SKM-1 (cell line): ENCODE measurements around the gene KCNG2.

Experiments used
- DNase-seq: peaks from one replicate; lab custom pipeline; 2025; ENCODE audit not compliant: unreplicated experiment; lab: John Stamatoyannopoulos, UW

The KCNG2 gene

GRCh38 chr18:79768745-79769144 lies 29.0 kb upstream of the KCNG2 start:
- no peak for DNase-seq

- DNase-seq = no peak
These were observed 27.8 kb upstream of the KCNG2 start for GRCh38 chr18:79769698-79770500.

- DNase-seq = no peak
These were observed 27.3 kb upstream of the KCNG2 start for GRCh38 chr18:79770501-79770815.

DNA sequence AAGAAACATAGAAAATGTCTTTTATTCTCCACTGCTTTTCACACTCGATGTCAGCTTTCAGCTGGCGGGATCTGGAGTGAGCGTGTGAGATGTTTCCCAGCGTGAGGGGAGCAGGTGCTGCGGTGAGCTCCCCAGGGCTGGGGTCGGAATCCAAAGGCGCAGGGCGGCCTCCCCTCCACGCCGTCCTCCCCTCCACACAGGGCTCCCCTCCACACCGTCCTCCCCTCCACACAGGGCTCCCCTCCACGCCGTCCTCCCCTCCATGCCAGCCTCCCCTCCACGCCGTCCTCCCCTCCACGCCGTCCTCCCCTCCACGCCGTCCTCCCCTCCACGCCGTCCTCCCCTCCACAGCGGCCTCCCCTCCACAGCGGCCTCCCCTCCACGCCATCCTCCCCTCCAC lies 26.9 kb upstream of the KCNG2 start:
- no peak for DNase-seq

- DNase-seq = no peak
These were observed 26.2 kb upstream of the KCNG2 start for GRCh38 chr18:79771446-79772107.

DNA sequence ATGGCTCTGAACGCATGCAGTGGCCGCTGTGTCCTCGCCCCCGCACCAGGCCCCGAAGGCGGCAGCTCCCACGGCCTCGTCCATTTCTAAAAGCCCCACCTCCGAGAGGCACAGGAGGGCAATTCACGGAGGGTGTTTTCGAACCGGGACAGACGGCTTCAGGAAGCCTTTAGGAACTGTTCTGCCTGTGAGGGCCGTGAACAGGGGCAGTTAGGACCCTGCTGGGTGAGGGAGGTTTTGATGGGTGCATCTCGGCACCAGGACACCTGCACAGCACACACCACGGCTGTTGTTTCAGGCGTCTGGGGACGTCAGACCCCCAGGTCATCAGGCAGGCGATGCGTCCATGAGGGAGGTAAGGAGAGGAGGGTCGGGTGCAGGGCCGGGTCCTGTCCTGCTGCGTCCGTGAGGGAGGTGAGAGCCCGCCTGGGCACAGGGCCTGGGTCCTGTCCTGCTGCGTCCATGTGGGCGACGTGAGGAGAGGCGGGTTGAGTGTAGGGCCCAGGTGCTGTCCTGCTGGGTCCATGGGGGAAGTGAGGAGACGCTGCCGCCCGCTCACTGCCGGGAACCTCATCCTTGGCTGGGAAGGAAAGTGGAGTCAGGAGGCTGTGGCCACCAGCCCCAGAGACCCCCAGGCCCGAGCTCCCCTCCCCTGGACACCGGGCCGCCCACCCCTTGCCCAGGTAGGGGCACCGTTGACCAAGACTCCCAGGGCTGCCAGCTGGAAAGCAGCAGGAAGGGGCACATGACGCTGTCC lies 25.5 kb upstream of the KCNG2 start:
- DNase-seq = no peak

- DNase-seq = no peak
These were observed 24.7 kb upstream of the KCNG2 start for GRCh38 chr18:79772865-79773696.

DNA sequence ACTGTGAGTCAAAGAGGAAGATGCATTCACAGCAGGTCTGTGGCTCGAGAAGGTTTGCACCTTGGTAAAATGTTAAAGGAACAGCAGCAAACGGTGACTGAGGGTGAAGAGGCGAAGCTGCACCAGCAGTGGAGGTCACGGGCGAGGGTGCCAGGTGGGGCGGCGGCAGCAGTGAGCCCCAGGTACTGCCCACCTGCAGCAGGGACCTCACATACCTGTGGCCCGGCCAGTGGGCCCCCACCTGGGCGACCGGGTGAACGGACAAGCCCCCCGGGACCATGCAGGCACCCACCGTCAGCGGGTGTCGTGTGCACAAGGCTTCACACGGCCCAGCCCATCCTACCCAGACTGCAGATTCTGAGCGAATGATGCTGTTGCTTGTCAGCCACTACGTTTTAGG lies 23.6 kb upstream of the KCNG2 start:
- DNase-seq = no peak

- no peak for DNase-seq
These were observed 22.1 kb upstream of the KCNG2 start for GRCh38 chr18:79775441-79776221.

- DNase-seq = no peak
These were observed 21.1 kb upstream of the KCNG2 start for GRCh38 chr18:79776674-79777073.

GRCh38 chr18:79778291-79778791 lies 19.4 kb upstream of the KCNG2 start:
- DNase-seq = no peak

DNA sequence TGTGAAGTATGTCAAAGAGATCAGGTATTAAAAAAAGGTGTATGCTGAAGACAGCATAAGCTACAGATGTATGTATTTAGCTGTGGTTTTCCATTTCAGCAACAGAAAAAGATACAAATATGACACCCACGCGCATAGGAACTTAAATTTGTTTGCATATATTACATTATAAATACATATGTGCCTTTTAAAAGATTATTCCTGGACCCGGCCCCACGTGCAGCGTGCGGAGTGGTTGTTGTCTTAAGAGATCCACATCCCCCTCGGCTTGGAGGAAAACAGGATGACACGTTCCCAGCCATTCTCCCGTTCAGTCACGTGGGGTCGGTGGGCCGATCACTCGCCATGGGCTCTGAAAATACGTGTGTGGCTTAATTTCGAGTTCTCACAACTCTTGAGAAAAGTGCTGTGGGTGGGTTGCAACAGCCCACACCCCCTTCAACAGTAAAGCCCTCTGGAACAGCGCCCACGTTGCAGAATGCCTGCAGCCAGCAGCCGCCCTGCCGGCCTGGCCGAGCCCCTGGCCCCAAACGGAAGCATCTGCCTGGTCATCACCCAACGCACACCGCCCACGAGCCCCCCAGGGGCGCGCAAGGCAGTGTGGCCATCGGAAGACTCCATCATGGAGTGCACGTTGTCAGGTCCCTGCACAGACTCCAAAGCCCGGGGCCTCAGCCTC lies 18.6 kb upstream of the KCNG2 start:
- DNase-seq = no peak

DNA sequence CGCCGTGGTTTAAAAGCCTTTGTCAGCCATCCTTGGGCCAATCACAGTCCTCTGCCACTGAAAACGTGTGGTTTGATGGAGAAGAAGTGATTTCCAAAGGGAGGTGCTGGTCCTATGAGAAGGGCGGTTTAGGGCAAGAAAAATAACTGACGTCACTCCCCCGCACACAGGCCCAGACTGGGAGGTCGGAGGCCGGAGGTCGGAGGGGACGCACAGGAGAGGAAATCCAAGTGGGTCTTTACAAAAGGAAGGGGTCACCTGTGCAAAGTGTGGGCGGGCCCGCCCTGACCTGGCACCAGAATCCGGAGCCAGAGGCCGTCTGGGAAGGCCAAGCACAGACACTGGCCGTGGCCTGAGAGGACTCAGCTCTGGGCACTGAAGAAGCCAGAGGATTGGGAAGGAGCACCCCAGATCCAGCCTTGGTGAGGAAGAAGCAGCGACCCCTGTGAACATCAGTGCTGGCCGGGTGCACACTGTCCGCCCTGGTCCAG lies 18.0 kb upstream of the KCNG2 start:
- no peak for DNase-seq

- no peak for DNase-seq
These were observed 17.2 kb upstream of the KCNG2 start for GRCh38 chr18:79780547-79780946.

GRCh38 chr18:79781331-79781941 lies 16.3 kb upstream of the KCNG2 start:
- no peak for DNase-seq

GRCh38 chr18:79782566-79783308 lies 15.0 kb upstream of the KCNG2 start:
- no peak for DNase-seq

DNA sequence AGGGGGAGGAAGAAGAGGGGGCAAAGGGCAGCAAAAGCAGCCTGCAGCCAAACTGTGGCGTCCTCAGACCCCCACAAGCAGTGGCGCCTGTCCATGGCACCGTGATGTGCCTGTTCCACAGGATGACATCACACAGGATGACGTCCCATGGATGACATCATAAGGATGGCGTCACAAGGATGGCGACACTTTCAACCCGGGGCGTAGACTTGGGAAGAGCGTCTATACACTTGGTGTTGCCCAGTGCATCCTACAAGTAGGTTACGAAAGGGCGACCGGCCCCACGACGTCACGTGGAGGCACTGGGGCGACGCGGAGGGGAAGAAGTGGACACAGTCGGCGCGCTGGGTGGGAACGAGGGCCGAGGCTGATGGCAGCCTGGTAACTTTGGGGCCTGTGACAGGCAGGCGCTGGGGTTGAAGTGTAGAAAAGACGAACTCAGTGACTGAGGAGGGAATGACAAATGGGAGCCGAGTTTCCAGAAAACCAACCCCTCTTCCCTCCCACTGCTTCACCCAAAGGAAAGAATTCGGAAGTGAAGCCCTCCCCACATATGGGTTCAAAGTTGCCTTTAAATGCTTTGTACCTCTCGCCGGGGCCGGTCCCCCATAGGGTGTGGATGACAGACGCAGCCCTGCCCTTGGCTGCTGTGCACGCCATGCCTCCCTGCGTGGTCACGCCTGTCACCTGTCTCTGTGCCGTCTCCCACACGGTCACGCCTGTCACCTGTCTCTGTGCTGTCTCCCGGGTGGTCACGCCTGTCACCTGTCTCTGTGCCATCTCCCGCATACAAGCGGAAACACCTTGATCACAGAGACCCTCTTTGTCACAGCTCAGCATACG lies 13.4 kb upstream of the KCNG2 start:
- DNase-seq = no peak
